ENCODE measurements around the gene BANF2. TPM values are rescaled to one million over a fixed set of nuclear protein-coding genes. Genes with fewer than 3 reads are reported as not detected.

Gene BANF2
- total and polyA plus RNA-seq, 2 of the 13 experiments (the other 11 are each of a cell fraction or from before 2014, with no cell fraction given): 0.35 TPM; not detected in 1

DNA sequence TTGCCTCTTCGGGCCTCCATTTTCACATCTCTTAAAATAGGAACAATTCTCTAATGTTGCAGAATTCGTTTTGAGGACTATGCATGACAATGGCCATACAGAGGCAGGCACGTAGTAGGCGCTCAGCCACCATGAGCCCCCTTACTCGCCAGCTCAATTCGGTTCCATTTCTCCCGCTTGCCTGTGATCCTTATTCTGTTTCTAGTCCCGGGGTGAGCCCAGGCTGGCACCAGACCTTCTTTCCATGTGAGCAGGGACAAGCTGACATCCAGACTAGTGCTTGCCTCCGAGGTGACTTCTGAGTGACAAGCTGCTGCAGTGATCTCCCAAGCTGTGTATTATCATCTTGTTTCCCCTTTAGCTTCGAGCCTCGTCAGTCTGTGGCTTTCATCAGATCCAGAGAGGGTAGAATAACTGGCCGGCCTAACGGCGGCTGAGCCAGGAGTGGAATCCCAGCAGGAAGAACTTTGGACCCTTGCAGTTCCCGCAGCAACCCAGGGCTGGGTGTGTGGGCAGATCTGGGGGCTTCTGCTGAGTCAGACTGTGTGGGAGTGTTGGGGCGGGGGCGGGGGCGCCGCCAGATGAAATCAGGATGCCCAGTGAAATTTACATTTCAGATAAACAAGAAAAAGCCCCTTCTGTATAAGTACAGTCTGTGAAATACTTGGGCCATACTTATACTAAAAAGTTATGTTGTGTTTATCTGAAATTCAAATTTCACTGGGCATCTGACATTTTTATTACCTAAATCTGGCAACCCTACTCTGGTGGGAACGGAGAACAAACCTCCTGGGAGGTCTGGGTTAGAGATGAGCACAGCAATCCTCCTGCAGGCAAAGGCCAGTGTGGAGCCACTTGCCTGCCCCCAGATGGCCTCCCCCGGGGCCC lies 10.9 kb downstream of the BANF2 start (continued):
- TF ChIP-seq SOX13 (IDR thresholded peaks at IDR 0.05): no peak
- peak in 1 of 2 experiments; percentile 66; a peak in 2 of 4 replicates for TF ChIP-seq SOX13 (CRISPR knock-in tag; conservative IDR thresholded peaks at IDR 0.05 in 1 of 2, IDR thresholded peaks at IDR 0.05 in 1 of 2)
- peak; percentile 27 for TF ChIP-seq RBM39 (IDR thresholded peaks at IDR 0.05; ENCODE audit: low read depth, low read length, poor library complexity, severe bottlenecking)
- TF ChIP-seq GFI1 (CRISPR knock-in tag; IDR thresholded peaks at IDR 0.05; ENCODE audit: borderline replicate concordance): peak; percentile 51; the same call in 1 of the 2 replicates
- TF ChIP-seq, protein P1, sequence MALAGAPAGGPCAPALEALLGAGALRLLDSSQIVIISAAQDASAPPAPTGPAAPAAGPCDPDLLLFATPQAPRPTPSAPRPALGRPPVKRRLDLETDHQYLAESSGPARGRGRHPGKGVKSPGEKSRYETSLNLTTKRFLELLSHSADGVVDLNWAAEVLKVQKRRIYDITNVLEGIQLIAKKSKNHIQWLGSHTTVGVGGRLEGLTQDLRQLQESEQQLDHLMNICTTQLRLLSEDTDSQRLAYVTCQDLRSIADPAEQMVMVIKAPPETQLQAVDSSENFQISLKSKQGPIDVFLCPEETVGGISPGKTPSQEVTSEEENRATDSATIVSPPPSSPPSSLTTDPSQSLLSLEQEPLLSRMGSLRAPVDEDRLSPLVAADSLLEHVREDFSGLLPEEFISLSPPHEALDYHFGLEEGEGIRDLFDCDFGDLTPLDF (CRISPR knock-in tag; IDR thresholded peaks at IDR 0.05): peak; percentile 40; the same call in 1 of the 2 replicates
- TF ChIP-seq MAZ (IDR thresholded peaks at IDR 0.05; ENCODE audit: borderline replicate concordance, low read depth, low read length): peak; percentile 75; the same call in 1 of the 2 replicates
- TF ChIP-seq MAZ (CRISPR knock-in tag; IDR thresholded peaks at IDR 0.05; ENCODE audit: low read depth): 0 out of 2 replicates have a peak, but pooled peaks have one; percentile 1
- TF ChIP-seq, protein P2, sequence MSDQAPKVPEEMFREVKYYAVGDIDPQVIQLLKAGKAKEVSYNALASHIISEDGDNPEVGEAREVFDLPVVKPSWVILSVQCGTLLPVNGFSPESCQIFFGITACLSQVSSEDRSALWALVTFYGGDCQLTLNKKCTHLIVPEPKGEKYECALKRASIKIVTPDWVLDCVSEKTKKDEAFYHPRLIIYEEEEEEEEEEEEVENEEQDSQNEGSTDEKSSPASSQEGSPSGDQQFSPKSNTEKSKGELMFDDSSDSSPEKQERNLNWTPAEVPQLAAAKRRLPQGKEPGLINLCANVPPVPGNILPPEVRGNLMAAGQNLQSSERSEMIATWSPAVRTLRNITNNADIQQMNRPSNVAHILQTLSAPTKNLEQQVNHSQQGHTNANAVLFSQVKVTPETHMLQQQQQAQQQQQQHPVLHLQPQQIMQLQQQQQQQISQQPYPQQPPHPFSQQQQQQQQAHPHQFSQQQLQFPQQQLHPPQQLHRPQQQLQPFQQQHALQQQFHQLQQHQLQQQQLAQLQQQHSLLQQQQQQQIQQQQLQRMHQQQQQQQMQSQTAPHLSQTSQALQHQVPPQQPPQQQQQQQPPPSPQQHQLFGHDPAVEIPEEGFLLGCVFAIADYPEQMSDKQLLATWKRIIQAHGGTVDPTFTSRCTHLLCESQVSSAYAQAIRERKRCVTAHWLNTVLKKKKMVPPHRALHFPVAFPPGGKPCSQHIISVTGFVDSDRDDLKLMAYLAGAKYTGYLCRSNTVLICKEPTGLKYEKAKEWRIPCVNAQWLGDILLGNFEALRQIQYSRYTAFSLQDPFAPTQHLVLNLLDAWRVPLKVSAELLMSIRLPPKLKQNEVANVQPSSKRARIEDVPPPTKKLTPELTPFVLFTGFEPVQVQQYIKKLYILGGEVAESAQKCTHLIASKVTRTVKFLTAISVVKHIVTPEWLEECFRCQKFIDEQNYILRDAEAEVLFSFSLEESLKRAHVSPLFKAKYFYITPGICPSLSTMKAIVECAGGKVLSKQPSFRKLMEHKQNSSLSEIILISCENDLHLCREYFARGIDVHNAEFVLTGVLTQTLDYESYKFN (CRISPR knock-in tag; conservative IDR thresholded peaks at IDR 0.05): peak; percentile 93
- TF ChIP-seq ZNF577 (CRISPR knock-in tag; IDR thresholded peaks at IDR 0.05; ENCODE audit: borderline replicate concordance, low read depth): no peak
- TF ChIP-seq HCFC1 (IDR thresholded peaks at IDR 0.05; ENCODE audit: low read depth, low read length): no peak
- 0 out of 2 replicates have a peak, but pooled peaks have one; percentile 17 for TF ChIP-seq MIER3 (CRISPR knock-in tag; IDR thresholded peaks at IDR 0.05; ENCODE audit: borderline replicate concordance)
- no peak for TF ChIP-seq RFX5 (IDR thresholded peaks at IDR 0.05; ENCODE audit: low read depth, low read length)
- TF ChIP-seq NR1H2 (CRISPR knock-in tag; IDR thresholded peaks at IDR 0.05; ENCODE audit: borderline replicate concordance, low read depth): no peak
- no peak; the same call in 1 of the 2 replicates for TF ChIP-seq ZNF607 (CRISPR knock-in tag; IDR thresholded peaks at IDR 0.05; ENCODE audit: borderline replicate concordance)
- TF ChIP-seq, protein P3, sequence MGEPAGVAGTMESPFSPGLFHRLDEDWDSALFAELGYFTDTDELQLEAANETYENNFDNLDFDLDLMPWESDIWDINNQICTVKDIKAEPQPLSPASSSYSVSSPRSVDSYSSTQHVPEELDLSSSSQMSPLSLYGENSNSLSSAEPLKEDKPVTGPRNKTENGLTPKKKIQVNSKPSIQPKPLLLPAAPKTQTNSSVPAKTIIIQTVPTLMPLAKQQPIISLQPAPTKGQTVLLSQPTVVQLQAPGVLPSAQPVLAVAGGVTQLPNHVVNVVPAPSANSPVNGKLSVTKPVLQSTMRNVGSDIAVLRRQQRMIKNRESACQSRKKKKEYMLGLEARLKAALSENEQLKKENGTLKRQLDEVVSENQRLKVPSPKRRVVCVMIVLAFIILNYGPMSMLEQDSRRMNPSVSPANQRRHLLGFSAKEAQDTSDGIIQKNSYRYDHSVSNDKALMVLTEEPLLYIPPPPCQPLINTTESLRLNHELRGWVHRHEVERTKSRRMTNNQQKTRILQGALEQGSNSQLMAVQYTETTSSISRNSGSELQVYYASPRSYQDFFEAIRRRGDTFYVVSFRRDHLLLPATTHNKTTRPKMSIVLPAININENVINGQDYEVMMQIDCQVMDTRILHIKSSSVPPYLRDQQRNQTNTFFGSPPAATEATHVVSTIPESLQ (CRISPR knock-in tag; conservative IDR thresholded peaks at IDR 0.05): no peak; the same call in 1 of the 2 replicates
- 0 out of 2 replicates have a peak, but pooled peaks have one; percentile 11 for TF ChIP-seq SP2 (CRISPR knock-in tag; IDR thresholded peaks at IDR 0.05)
- TF ChIP-seq SPEN (CRISPR knock-in tag; IDR thresholded peaks at IDR 0.05; ENCODE audit: low read depth): peak; percentile 46; the same call in 1 of the 2 replicates
- no peak; the same call in 1 of the 2 replicates for TF ChIP-seq ERF (CRISPR knock-in tag; IDR thresholded peaks at IDR 0.05)
- peak; percentile 68; the same call in 1 of the 2 replicates for TF ChIP-seq SNAI1 (CRISPR knock-in tag; IDR thresholded peaks at IDR 0.05; ENCODE audit: borderline replicate concordance)
- no peak for TF ChIP-seq NONO (IDR thresholded peaks at IDR 0.05)
- peak; percentile 71 for TF ChIP-seq NONO (CRISPR knock-in tag; conservative IDR thresholded peaks at IDR 0.05)
- TF ChIP-seq, protein P4, sequence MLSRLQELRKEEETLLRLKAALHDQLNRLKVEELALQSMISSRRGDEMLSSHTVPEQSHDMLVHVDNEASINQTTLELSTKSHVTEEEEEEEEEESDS (CRISPR knock-in tag; IDR thresholded peaks at IDR 0.05; ENCODE audit: borderline replicate concordance): no peak

All from HepG2 (cell line).